Thyroid gland (tissue), 4 donors: ENCODE results near the gene NXPE3. TPM values are rescaled to one million over a fixed set of nuclear protein-coding genes. Genes with fewer than 3 reads are reported as not detected.

Source experiments
- DNase-seq, 2 donors: peaks; one replicate each; pipeline ENCODE4 v3.0.0-alpha.2; 2019
- H3K27ac ChIP-seq, 3 donors: fragments of 200-600 bp; sonication (generic); 1 replicate in 2 of 3; 2 replicates in 1 of 3; pipeline ENCODE4 v1.5.1; 2016 to 2019; ENCODE audit warnings: mild to moderate bottlenecking in 1 of 3, moderate library complexity in 1 of 3
- H3K27me3 ChIP-seq: fragments of 200-600 bp; sonication (generic); one replicate; pipeline ENCODE4 v1.5.1; 2019
- H3K36me3 ChIP-seq, 2 donors: fragments of 200-600 bp; sonication (generic); one replicate each; pipeline ENCODE4 v1.5.1; 2016 to 2019
- H3K4me1 ChIP-seq, 2 donors: fragments of 200-600 bp; sonication (generic); one replicate each; pipeline ENCODE4 v1.5.1; 2017 to 2019
- H3K4me3 ChIP-seq, 3 donors: fragments of 200-600 bp; sonication (generic); replicated peaks in 1 of 3; 1 replicate in 2 of 3; 2 replicates in 1 of 3; pipeline ENCODE4 v1.5.1; 2016; ENCODE audit warnings: mild to moderate bottlenecking in 1 of 3
- H3K9me3 ChIP-seq: fragments of 200-600 bp; sonication (generic); one replicate; pipeline ENCODE4 v1.5.1; 2017
- POLR2A ChIP-seq, 2 donors: fragments of 450-650 bp; IDR thresholded peaks; one replicate each; pipeline ENCODE4 v1.6.1; 2017; ENCODE audit warnings: antibody characterized with exemption in 2 of 2, mild to moderate bottlenecking in 2 of 2, moderate library complexity in 1 of 2
- WGBS, 2 donors: methylation state at CpG; one replicate each; pipeline ENCODE4 v1.1.5; 2017; 5-methylcytosine and 5-hydroxymethylcytosine counted together
- intact Hi-C: fragments of 100-400 bp; cut with DNase I; formaldehyde crosslinking; loops from one replicate; pipeline ENCODE4 v1.15.1; 2023
- total RNA-seq, 4 donors: library from RNA; depleted of rRNA; stranded (reverse); fragments of >200 nt; gene quantifications; one replicate each; pipeline ENCODE4 v1.2.3, GENCODE V29; 2016
- TF ChIP-seq, protein P1 (sequence below), 6 experiments: fragments of 200-600 bp in 3 of 6; fragments of 450-650 bp in 3 of 6; sonication (generic) in 3 of 6; IDR thresholded peaks; one replicate each; pipeline ENCODE4 v1.5.1; 2016 to 2019; ENCODE audit warnings: antibody characterized with exemption in 6 of 6, mild to moderate bottlenecking in 2 of 6, inconsistent platforms in 1 of 6, moderate library complexity in 1 of 6

The NXPE3 gene
- total RNA-seq, 4 donors from 2014 or later = 10.5 to 18.9 (median 13.2) TPM

DNA sequence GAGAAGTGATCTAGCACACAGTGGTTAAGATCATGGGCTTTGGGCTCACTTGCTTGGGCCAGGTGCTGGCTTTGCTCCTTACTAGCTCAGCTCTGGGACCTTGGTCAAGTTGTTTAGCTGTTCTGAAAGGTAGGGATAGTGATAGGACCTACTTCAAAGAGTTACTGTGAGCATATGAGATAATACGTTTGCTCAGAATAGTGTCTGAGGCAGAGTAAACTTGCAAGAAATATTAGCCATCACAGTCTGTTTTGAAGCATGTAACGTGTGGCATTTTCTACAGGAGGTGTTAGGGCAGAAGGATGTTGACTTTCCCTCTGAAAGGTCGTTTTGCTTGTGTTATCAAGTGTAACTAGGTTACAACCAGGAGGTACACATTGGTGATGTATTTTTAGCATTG, 35.8 kb downstream of the NXPE3 start:
- intact Hi-C loops = no loop called here
- no peak for DNase-seq

GRCh38 chr3:101816215-101817149, 37.5 kb downstream of the NXPE3 start:
- Histone ChIP-seq H3K27ac (no peak overlapping the region), H3K9me3 (no peaks in the 10 kb centered on the region), H3K27me3 (no peaks in the 10 kb centered on the region), H3K4me3 (no peak overlapping the region), H3K36me3 (peaks cover 0 to 1% of the 10 kb centered on the region in 2 donors), H3K4me1 (peaks cover 0 to 7% of the 10 kb centered on the region in 2 donors)
- WGBS, 2 donors = 80 to 87% methylated on average over 4 of the region's 4 CpGs
- TF ChIP-seq, protein P1, sequence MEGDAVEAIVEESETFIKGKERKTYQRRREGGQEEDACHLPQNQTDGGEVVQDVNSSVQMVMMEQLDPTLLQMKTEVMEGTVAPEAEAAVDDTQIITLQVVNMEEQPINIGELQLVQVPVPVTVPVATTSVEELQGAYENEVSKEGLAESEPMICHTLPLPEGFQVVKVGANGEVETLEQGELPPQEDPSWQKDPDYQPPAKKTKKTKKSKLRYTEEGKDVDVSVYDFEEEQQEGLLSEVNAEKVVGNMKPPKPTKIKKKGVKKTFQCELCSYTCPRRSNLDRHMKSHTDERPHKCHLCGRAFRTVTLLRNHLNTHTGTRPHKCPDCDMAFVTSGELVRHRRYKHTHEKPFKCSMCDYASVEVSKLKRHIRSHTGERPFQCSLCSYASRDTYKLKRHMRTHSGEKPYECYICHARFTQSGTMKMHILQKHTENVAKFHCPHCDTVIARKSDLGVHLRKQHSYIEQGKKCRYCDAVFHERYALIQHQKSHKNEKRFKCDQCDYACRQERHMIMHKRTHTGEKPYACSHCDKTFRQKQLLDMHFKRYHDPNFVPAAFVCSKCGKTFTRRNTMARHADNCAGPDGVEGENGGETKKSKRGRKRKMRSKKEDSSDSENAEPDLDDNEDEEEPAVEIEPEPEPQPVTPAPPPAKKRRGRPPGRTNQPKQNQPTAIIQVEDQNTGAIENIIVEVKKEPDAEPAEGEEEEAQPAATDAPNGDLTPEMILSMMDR (IDR thresholded peaks at IDR 0.05) = no peak
- no peak for TF ChIP-seq POLR2A (IDR thresholded peaks at IDR 0.05)
- intact Hi-C loops = no loop called here
- DNase-seq = no peak

More for the DNA sequence above, 35.8 kb downstream of the NXPE3 start:
- H3K27ac ChIP-seq = no peak overlapping the region
- H3K36me3 ChIP-seq = no peaks in the 10 kb centered on the region
- H3K9me3 ChIP-seq = no peaks in the 10 kb centered on the region
- H3K4me1 ChIP-seq = peaks cover 9 to 16% of the 10 kb centered on the region in 2 donors
- WGBS, 2 donors = 56 to 71% methylated on average over 3 of the region's 3 CpGs
- no peak overlapping the region for H3K4me3 ChIP-seq
- H3K27me3 ChIP-seq = no peaks in the 10 kb centered on the region
- no peak for TF ChIP-seq POLR2A (IDR thresholded peaks at IDR 0.05)
- TF ChIP-seq, protein P1 (IDR thresholded peaks at IDR 0.05) = no peak

- Histone ChIP-seq H3K4me1 (peaks cover 0 to 7% of the 10 kb centered on the region in 2 donors), H3K9me3 (no peaks in the 10 kb centered on the region), H3K36me3 (peaks cover 4 to 5% of the 10 kb centered on the region in 2 donors), H3K4me3 (no peak overlapping the region), H3K27me3 (no peaks in the 10 kb centered on the region), H3K27ac (no peak overlapping the region)
- 95 to 100% methylated on average over 5 of the region's 5 CpGs for WGBS, 2 donors
- TF ChIP-seq POLR2A (IDR thresholded peaks at IDR 0.05) = no peak
- TF ChIP-seq, protein P1 (IDR thresholded peaks at IDR 0.05) = no peak
- no peak for DNase-seq
- intact Hi-C loops = no loop called here
Observed at GRCh38 chr3:101817992-101818391, 39.0 kb downstream of the NXPE3 start.

GRCh38 chr3:101819649-101820206, 40.7 kb downstream of the NXPE3 start:
- peaks cover 0 to 3% of the 10 kb centered on the region in 2 donors for H3K4me1 ChIP-seq
- H3K36me3 ChIP-seq = peaks cover 4 to 5% of the 10 kb centered on the region in 2 donors
- no peaks in the 10 kb centered on the region for H3K9me3 ChIP-seq
- WGBS, 2 donors = 91 to 96% methylated on average over 2 of the region's 2 CpGs
- H3K27ac ChIP-seq = no peak overlapping the region
- no peak for TF ChIP-seq POLR2A (IDR thresholded peaks at IDR 0.05)
- TF ChIP-seq, protein P1 (IDR thresholded peaks at IDR 0.05) = no peak
- intact Hi-C loops = no loop called here
- DNase-seq = no peak
- H3K4me3 ChIP-seq = no peak overlapping the region
- no peaks in the 10 kb centered on the region for H3K27me3 ChIP-seq

DNA sequence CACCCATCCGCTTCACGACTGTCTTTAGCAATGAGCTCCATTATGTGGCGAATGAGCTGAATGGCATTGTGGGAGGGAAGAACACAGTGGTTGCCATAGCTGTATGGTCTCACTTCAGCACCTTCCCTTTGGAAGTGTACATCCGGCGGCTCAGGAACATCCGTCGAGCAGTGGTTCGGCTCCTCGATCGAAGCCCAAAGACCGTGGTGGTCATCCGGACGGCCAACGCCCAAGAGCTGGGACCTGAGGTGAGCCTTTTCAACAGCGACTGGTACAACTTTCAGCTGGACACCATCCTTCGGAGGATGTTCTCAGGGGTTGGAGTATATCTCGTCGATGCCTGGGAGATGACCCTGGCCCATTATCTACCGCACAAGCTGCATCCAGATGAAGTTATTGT, 42.5 kb downstream of the NXPE3 start:
- DNase-seq = no peak
- no peak overlapping the region for H3K27ac ChIP-seq
- WGBS, 2 donors = 95 to 98% methylated on average over 18 to 19 of the region's 19 CpGs
- peaks cover 0 to 6% of the 10 kb centered on the region in 2 donors for H3K4me1 ChIP-seq
- H3K36me3 ChIP-seq = peaks cover 4 to 5% of the 10 kb centered on the region in 2 donors
- TF ChIP-seq, protein P1 (IDR thresholded peaks at IDR 0.05) = no peak
- TF ChIP-seq POLR2A (IDR thresholded peaks at IDR 0.05) = no peak
- no peaks in the 10 kb centered on the region for H3K27me3 ChIP-seq
- intact Hi-C loops = no loop called here
- no peak overlapping the region for H3K4me3 ChIP-seq
- no peaks in the 10 kb centered on the region for H3K9me3 ChIP-seq
